Glomerular endothelial cell (primary cell): Measurements from ENCODE around the gene MCF2L2. TPM values are rescaled to one million over a fixed set of nuclear protein-coding genes. Genes with fewer than 3 reads are reported as not detected.
"Not testable (repeated sequence)": the region's sequence is repeated elsewhere in the genome, so short reads cannot be mapped to it uniquely, and the experiment has no call there.

Experiments used
- DNase-seq: peaks from one replicate; pipeline ENCODE4 v3.0.0-alpha.2; 2011; ENCODE audit warnings: low read depth, low spot score; ENCODE audit errors: extremely low read depth
- total RNA-seq: library from RNA; depleted of rRNA; stranded (reverse); fragments of >200 nt; gene quantifications from 2 replicates; pipeline ENCODE4 v1.2.3, GENCODE V29; 2015

Gene MCF2L2
- total RNA-seq, 1 donor from 2014 or later = 3.6 TPM

- no peak for DNase-seq
Measured at GRCh38 chr3:183182073-183182472, 246.3 kb downstream of the MCF2L2 start.

GRCh38 chr3:183181606-183182005 lies 246.8 kb downstream of the MCF2L2 start:
- no peak for DNase-seq

- no peak for DNase-seq
Measured at GRCh38 chr3:183180784-183181295, 247.6 kb downstream of the MCF2L2 start.

- DNase-seq = no peak
Measured at GRCh38 chr3:183180110-183180783, 248.2 kb downstream of the MCF2L2 start.

- not testable (repeated sequence) for DNase-seq
Measured at GRCh38 chr3:183179550-183179908, 248.9 kb downstream of the MCF2L2 start.

GRCh38 chr3:183178833-183179549 lies 249.4 kb downstream of the MCF2L2 start:
- DNase-seq = no peak

GRCh38 chr3:183178512-183178832 lies 249.9 kb downstream of the MCF2L2 start:
- no peak for DNase-seq

GRCh38 chr3:183172051-183172639 lies 256.3 kb downstream of the MCF2L2 start:
- no peak for DNase-seq

- not testable (repeated sequence) for DNase-seq
Measured at GRCh38 chr3:183167975-183168374, 260.4 kb downstream of the MCF2L2 start.

GRCh38 chr3:183163563-183163962 lies 264.9 kb downstream of the MCF2L2 start:
- no peak for DNase-seq

- no peak for DNase-seq
Measured at GRCh38 chr3:183161552-183162336, 266.7 kb downstream of the MCF2L2 start.

GRCh38 chr3:183160616-183161015 lies 267.8 kb downstream of the MCF2L2 start:
- DNase-seq = no peak

GRCh38 chr3:183159333-183159732 lies 269.1 kb downstream of the MCF2L2 start:
- DNase-seq = no peak

- DNase-seq = no peak
Measured at GRCh38 chr3:183158551-183159006, 269.8 kb downstream of the MCF2L2 start.

GRCh38 chr3:183158113-183158512 lies 270.3 kb downstream of the MCF2L2 start:
- DNase-seq = no peak

- no peak for DNase-seq
Measured at GRCh38 chr3:183156266-183156665, 272.2 kb downstream of the MCF2L2 start.

GRCh38 chr3:183155499-183155898 lies 272.9 kb downstream of the MCF2L2 start:
- DNase-seq = no peak

GRCh38 chr3:183153210-183153950 lies 275.0 kb downstream of the MCF2L2 start:
- no peak for DNase-seq

GRCh38 chr3:183151821-183152351 lies 276.5 kb downstream of the MCF2L2 start:
- DNase-seq = no peak

- DNase-seq = no peak
Measured at GRCh38 chr3:183151086-183151485, 277.3 kb downstream of the MCF2L2 start.
